Muscle of arm (tissue), 12 donors: ENCODE data around the gene RXRA. TPM values are rescaled to one million over a fixed set of nuclear protein-coding genes. Genes with fewer than 3 reads are reported as not detected.

Source experiments
- DNase-seq: peaks from one replicate; pipeline ENCODE4 v3.0.0-alpha.2; 2013
- polyA plus RNA-seq, 12 donors: library from polyadenylated mRNA; unstranded; fragments of 120-200 nt; gene quantifications; one replicate each; pipeline ENCODE4 v1.2.1, GENCODE V29; 2013; ENCODE audit not compliant: insufficient read length in 12 of 12

Gene RXRA
- polyA plus RNA-seq, 12 donors, result 23.7 to 75.2 (median 28.6) TPM; not detected in 1

DNA sequence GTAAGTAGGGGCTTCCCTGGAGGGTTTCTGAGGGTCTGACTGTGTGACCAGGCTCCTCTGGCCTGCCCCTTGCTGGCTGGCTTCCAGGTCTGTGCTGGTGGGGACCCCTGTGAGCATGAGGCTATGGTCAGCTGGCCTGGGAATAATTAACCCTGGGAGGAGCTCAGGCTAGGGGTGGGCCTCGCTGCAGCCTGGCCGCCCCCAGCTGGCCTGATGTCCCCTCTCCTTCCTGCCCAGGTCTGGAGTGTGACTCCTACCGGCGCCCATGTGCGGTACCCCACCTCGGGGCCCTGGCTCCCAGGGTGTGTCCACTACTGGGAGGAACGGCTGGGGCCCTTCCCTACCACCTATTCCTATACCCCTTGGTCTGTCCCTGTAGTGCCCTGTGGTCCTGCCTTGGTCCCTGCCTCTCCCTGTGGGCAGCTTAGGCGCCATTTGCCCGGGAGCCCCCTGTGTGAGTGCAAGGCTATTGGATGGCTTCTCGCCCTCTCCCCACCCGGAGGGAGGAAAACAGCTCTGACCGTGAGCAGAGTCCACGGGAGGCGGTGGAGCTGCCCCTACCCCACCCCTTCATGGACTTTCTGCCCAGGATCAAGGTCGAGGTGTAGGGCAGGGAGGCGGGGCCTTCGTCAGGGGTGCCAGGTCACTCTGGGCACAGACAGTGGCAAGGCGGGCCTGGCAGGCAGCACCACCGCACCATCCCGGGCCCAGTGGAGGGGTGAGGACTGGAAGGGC is 9.4 kb downstream of the RXRA start:
- no peak for DNase-seq

DNA sequence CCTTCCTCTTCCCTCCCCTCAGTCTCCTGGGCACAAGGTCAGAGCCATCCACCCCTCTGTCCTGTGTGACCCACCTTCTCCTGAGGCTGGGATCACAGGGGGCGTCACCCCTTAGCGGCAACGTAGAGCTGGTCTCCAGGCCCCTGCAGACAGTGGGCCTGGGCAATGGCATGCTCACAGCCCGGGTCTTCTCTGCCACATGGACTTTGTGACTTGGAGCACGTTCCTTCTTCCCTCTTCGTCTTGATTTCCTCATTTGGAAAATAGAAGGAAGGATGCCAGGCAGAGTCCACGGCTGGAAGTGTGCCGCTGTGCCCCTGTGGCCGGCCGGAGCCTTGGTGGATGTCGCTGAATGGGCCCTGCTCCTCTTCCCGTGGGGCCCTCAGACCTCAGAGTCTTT is 10.0 kb downstream of the RXRA start:
- DNase-seq, result no peak

GRCh38 chr9:134336924-134337323 is 10.7 kb downstream of the RXRA start:
- DNase-seq, result no peak

DNA sequence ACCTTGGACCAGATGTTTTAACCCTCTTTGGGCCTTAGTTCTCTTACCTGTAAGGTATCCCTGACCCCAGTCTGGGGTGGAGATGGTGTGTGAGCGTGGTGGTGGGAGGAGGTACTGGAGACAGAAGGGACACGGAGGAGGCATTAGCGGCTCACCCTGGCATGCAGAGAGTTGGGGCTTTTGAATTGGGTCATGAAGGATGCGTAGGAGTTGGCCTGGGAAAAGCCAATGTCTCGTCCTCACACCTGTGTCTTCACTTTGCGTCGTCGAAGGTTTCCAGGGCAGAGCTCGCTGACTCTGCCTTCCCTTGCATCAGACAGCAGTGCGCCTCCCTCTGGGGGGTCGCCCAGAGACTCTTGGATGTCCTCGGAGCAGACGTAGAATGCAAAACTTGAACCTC is 11.2 kb downstream of the RXRA start:
- no peak for DNase-seq

DNA sequence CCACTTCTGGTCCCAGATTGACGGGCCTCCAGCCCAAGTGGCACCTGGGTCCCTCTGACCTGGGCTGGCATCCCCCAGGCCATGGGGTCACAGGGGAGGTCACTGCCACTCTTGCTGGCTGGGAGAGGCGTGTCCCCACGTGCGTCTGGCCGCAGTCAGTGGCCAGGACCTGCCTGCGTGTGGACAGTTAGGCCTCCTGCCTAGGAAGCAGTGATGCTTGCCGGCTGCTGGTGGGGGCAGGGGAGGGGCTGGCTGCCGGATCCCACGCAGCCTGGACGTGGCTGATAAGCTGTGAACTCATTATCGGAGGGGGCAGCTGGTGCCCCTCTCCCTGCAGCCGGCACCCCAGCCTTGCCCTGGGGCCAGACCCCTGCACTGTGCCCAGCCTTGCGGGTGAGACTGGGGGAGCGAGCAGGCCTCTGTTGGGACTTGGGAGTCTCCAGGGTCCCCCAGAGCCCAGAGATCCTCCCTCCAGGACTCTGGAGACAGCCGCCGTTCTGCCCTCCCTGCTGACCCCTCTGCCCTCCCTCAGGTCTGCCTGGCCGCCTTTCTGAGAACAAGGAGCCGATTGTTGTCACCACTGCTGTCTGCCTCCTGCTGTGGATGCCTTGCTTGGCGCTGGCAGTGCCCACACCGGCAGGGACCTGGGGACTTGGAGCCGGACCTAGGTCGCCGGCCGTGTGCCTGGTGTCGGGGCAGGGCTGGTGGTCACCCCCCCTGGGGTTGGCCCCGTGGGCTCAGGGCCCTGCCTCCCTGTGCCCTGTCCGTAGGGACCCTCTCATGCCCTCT is 12.3 kb downstream of the RXRA start:
- DNase-seq, result no peak

- no peak for DNase-seq
These were observed 13.0 kb downstream of the RXRA start for GRCh38 chr9:134339183-134339806.

- no peak for DNase-seq
These were observed 14.4 kb downstream of the RXRA start for GRCh38 chr9:134340475-134341160.

- no peak for DNase-seq
These were observed 15.1 kb downstream of the RXRA start for GRCh38 chr9:134341306-134341705.

- no peak for DNase-seq
These were observed 15.9 kb downstream of the RXRA start for GRCh38 chr9:134341929-134342745.

DNA sequence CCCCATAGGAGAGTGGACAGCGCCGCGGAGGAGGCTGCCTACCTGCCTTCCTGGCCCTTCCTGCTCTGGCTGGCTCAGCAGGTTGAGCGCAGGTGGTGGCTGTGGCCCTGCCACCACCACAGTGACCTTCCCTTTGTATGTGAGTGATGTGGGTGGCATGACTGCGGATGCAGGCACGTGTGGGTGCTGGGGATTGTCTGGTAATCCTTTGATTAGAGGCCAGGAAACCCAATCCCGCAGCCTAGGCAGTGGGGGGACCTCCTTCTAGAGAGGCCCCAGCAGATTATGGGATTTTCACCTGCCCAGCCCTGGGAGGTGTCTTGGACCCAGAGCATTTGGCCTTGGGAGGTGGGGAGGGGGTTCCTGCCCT is 16.5 kb downstream of the RXRA start:
- no peak for DNase-seq

- DNase-seq, result no peak
These were observed 17.4 kb downstream of the RXRA start for GRCh38 chr9:134343637-134344036.

GRCh38 chr9:134344068-134344799 is 18.0 kb downstream of the RXRA start:
- DNase-seq, result no peak

DNA sequence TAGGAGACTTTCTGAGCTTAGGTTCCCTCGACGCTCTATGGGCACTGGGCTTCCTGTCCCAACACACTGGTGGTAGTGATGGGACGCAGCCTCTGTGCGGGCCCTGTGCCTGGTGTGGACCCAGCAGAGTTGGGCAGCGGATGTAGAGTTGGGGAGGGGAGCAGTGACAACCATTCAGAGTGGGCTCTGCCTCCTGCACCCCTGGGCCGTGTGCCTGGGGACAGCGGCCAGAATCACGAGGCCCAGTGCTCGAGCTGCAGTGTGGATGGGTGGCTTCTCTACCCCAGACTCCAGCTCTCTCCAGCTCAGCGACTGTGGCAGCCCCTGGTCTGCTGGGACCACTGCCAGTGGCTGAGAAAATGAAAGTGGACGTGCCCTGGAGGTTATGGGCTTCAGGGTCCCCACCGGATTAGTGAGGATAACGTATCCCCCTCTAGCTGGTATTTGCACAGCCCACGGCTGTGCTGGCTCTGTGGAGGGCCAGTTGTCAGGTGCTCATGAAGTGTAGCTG is 18.6 kb downstream of the RXRA start:
- DNase-seq, result no peak

DNA sequence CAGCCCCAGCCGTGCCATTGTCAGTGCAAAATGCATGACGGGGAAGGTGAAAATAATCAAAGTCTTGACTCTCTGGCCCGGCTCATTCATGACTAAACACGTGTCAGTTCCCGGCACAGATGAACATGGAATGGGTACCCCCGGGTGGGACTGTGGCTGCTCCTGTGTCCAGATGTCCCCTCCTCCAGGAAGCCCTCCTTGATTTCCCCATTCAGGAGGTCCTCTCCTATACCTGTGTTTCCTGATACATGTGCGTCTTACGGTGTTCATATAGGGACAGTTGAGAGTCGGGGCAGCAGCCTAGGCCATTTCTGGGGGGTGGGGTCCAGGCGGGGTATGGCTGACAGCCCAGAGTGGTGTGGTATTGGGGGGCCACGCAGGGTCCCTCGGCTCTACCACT is 19.5 kb downstream of the RXRA start:
- DNase-seq, result no peak

DNA sequence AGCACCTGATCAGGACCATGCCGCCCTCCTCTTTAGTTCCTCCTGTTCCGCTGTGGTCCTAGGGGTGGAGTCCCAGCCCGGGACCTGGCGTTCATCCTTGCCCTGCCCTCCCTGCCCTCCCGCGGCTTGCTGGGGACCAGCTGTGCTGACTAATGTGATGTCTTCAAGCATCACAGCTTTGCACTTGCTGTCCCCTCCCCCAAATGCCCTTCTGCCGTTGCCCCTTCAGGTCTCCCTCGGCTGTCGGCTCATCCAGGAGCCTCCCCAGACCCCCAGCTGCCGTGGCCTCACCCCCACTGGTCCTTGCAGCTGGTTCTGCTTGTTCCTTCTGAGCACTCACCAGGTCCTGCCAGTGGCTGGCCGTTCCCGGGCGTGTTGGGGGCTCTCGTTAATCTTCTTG is 19.9 kb downstream of the RXRA start:
- DNase-seq, result no peak

DNA sequence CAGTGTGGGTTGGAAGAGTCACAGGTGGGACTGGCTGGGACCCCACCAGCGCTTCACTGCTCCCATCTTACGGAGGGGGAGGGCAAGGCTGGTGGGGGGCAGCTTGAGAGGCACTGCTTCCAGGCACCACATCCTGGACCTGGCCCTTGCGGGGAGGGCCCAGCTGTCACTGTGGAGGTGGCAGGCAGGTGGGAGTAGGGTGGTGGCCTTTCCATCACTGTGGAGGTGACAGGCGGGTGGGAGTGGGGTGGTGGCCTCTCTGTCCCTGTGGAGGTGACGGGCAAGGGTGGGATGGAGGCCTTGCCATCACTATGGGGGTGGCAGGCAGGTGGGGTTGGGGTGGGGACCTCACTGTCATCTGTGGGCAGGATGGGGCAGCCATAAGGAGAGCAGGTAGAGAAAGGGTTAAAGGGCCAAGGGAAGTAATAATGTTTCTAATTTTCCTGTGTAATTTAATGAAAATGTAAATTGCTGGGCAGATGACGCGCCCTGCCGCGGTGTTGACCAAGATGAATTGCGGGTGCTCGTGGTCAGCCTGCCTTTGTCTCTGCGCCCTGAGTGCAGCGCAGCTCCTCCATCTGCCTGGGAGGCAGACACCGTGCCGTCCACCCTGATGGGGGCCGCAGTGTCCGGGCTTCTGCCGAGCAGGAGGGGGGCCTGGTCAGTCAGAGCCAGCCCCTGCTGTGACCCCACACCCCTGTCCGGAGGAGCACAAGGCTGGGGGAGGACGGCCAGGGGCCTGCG is 20.8 kb downstream of the RXRA start:
- no peak for DNase-seq

DNA sequence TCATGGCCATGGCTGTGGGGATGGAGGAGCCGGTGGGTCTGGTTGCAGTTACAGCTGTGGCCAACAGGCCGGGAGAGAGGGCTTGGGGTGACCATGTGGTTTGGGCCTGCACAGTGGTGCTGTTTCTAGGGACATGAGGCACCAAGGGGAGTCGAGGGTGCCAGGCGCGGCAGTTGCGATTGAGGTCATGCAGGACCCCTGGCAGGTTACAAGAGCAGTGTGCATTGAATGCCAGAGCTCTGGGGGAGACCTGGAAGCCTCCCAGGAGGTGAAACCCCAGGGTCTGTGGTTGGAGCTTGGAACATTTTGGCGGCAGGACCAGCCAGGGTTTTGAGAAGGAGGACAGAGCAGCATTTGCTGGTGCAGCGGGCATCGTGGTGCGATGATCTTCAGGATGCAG is 21.7 kb downstream of the RXRA start:
- no peak for DNase-seq

- DNase-seq, result no peak
These were observed 22.3 kb downstream of the RXRA start for GRCh38 chr9:134348404-134349155.

- no peak for DNase-seq
These were observed 23.7 kb downstream of the RXRA start for GRCh38 chr9:134349936-134350335.
